HCT116 (cell line): ENCODE data around the gene B4GALNT3. TPM values are rescaled to one million over a fixed set of nuclear protein-coding genes. Genes with fewer than 3 reads are reported as not detected.

Source experiments
- ATAC-seq: fragments of 200-7000 bp; cut with Tn5 transposase; 2 replicates; pipeline ENCODE4 v1.9.1; 2020; ENCODE audit warnings: mild to moderate bottlenecking, moderate library complexity
- BruUV-seq: library from RNA; stranded (reverse); fragments of 400-500 nt; replicated peaks from 2 replicates; lab custom pipeline; 2021; lab: Mats Ljungman, UMichigan
- CTCF ChIA-PET: fragments of 300-600 bp; sonication (Branson Sonifier 250); formaldehyde crosslinking; loops from one replicate; lab custom pipeline; 2021; ENCODE audit warnings: antibody characterized with exemption; lab: Charles Lee
- POLR2A ChIA-PET: fragments of 300-600, 350-600 bp; sonication (Branson Sonifier 250); formaldehyde crosslinking; loops from one replicate; lab custom pipeline; 2021; ENCODE audit warnings: antibody characterized with exemption; lab: Charles Lee
- RAD21 ChIA-PET, 2 experiments: fragments of 300-600 bp; sonication (Branson Sonifier 250); formaldehyde crosslinking; loops; one replicate each; lab custom pipeline; 2023; ENCODE audit warnings: low total read pairs in 2 of 2; ENCODE audit not compliant: uncharacterized antibody in 2 of 2, unreplicated experiment in 2 of 2, low non-redundant PET in 1 of 2; lab: Charles Lee
- DNase-seq: peaks from one replicate; pipeline ENCODE4 v3.0.0-alpha.2; 2010; ENCODE audit warnings: low read depth, low spot score
- H2AFZ ChIP-seq: fragments of 200-600 bp; shearing (Covaris generic), sonication (generic); 2 replicates; pipeline ENCODE4 v1.6.1; 2017; ENCODE audit warnings: low read depth, mixed run types, mixed read lengths, antibody characterized with exemption, low read length; ENCODE audit not compliant: poor library complexity, severe bottlenecking
- H3K27ac ChIP-seq: 2 replicates; pipeline ENCODE4 v1.5.1; 2012; ENCODE audit warnings: low read depth, low read length
- H3K27me3 ChIP-seq: fragments of 200-600 bp; sonication (generic); 2 replicates; pipeline ENCODE4 v1.6.1; 2016; ENCODE audit warnings: mixed run types, low read length, mixed read lengths; ENCODE audit not compliant: insufficient read depth
- H3K36me3 ChIP-seq, 2 experiments: fragments of 200-500 bp in 1 of 2; fragments of 200-600 bp in 1 of 2; sonication (Bioruptor generic) in 1 of 2; sonication (generic) in 1 of 2; 2 replicates each; pipeline versions ENCODE4 v1.5.1 to v1.6.1; 2014 to 2016; ENCODE audit warnings: low read length in 2 of 2, inconsistent platforms in 1 of 2, mixed read lengths in 1 of 2, mixed run types in 1 of 2; ENCODE audit not compliant: insufficient read depth in 2 of 2, control insufficient read depth in 1 of 2
- H3K4me1 ChIP-seq, 2 experiments: fragments of 200-600 bp in 1 of 2; sonication (generic) in 1 of 2; 2 replicates each; pipeline versions ENCODE4 v1.5.1 to v1.6.1; 2012 to 2017; ENCODE audit warnings: low read length in 2 of 2, inconsistent platforms in 1 of 2, mild to moderate bottlenecking in 1 of 2, mixed read lengths in 1 of 2, mixed run types in 1 of 2, moderate library complexity in 1 of 2; ENCODE audit not compliant: insufficient read depth in 2 of 2, control insufficient read depth in 1 of 2
- H3K4me2 ChIP-seq: fragments of 200-600 bp; sonication (generic); 2 replicates; pipeline ENCODE4 v1.6.1; 2017; ENCODE audit warnings: mixed run types, low read length, mixed read lengths
- H3K4me3 ChIP-seq, 2 experiments: fragments of 200-600 bp in 1 of 2; sonication (generic) in 1 of 2; replicated peaks in 1 of 2; 2 replicates each; pipeline ENCODE4 v1.5.1; 2011 to 2016; ENCODE audit warnings: low read length in 2 of 2, control low read depth in 1 of 2, low read depth in 1 of 2, mild to moderate bottlenecking in 1 of 2, mixed read lengths in 1 of 2, mixed run types in 1 of 2
- H3K79me2 ChIP-seq: fragments of 200-600 bp; sonication (generic); 2 replicates; pipeline ENCODE4 v1.6.1; 2017; ENCODE audit warnings: mild to moderate bottlenecking, mixed run types, low read length, moderate library complexity, mixed read lengths; ENCODE audit not compliant: insufficient read depth
- H3K9ac ChIP-seq: fragments of 200-600 bp; sonication (generic); 2 replicates; pipeline ENCODE4 v1.6.1; 2016; ENCODE audit warnings: low read length, mixed read lengths
- H3K9me2 ChIP-seq: fragments of 200-600 bp; sonication (generic), shearing (Covaris generic); 2 replicates; pipeline ENCODE4 v1.6.1; 2017; ENCODE audit warnings: mixed run types, mild to moderate bottlenecking, moderate library complexity; ENCODE audit not compliant: insufficient read depth
- H3K9me3 ChIP-seq, 2 experiments: fragments of 200-500 bp in 1 of 2; fragments of 200-600 bp in 1 of 2; sonication (Bioruptor generic) in 1 of 2; sonication (generic) in 1 of 2; 2 replicates each; pipeline ENCODE4 v1.6.1; 2014 to 2017; ENCODE audit warnings: low read length in 2 of 2, mixed read lengths in 2 of 2, inconsistent platforms in 1 of 2, low read depth in 1 of 2, mild to moderate bottlenecking in 1 of 2, mixed run types in 1 of 2, moderate library complexity in 1 of 2; ENCODE audit not compliant: control insufficient read depth in 1 of 2, insufficient read depth in 1 of 2
- H4K20me1 ChIP-seq: fragments of 200-600 bp; sonication (generic), shearing (Covaris generic); 2 replicates; pipeline ENCODE4 v1.6.1; 2017; ENCODE audit warnings: mixed run types, mild to moderate bottlenecking, moderate library complexity; ENCODE audit not compliant: insufficient read depth
- CEBPB ChIP-seq: IDR thresholded peaks from 2 replicates; pipeline ENCODE4 v1.6.1; 2012; ENCODE audit warnings: low read depth
- EGR1 ChIP-seq: IDR thresholded peaks from 2 replicates; pipeline ENCODE4 v1.6.1; 2012; ENCODE audit warnings: low read depth
- JUND ChIP-seq: IDR thresholded peaks from 2 replicates; pipeline ENCODE4 v1.6.1; 2012
- POLR2A ChIP-seq: IDR thresholded peaks from 2 replicates; pipeline ENCODE4 v1.7.0; 2011; ENCODE audit warnings: borderline replicate concordance; ENCODE audit not compliant: insufficient read depth, insufficient read length; ENCODE audit errors: extremely low read depth
- RAD21 ChIP-seq: IDR thresholded peaks from 2 replicates; pipeline ENCODE4 v1.6.1; 2012; ENCODE audit warnings: low read depth, mild to moderate bottlenecking
- SIN3A ChIP-seq: IDR thresholded peaks from 2 replicates; pipeline ENCODE4 v1.6.1; 2012; ENCODE audit warnings: low read depth
- SP1 ChIP-seq: IDR thresholded peaks from 2 replicates; pipeline ENCODE4 v1.6.1; 2012; ENCODE audit warnings: low read depth
- SRF ChIP-seq: IDR thresholded peaks from 2 replicates; pipeline ENCODE4 v1.6.1; 2012; ENCODE audit warnings: low read depth
- YY1 ChIP-seq: IDR thresholded peaks from 2 replicates; pipeline ENCODE4 v1.6.1; 2011; ENCODE audit warnings: low read length, low read depth, moderate library complexity, mild to moderate bottlenecking; ENCODE audit not compliant: insufficient replicate concordance; ENCODE audit errors: extremely low read depth
- ZNF274 ChIP-seq: fragments of 200-500 bp; sonication (Bioruptor generic); IDR thresholded peaks from 2 replicates; pipeline ENCODE4 v1.6.1; 2014; ENCODE audit warnings: mild to moderate bottlenecking, low read depth, low read length, inconsistent platforms
- intact Hi-C: fragments of 100-400 bp; cut with micrococcal nuclease; formaldehyde crosslinking; loops from 2 replicates; pipeline ENCODE4 v1.10.0; 2022
- total RNA-seq: library from RNA; stranded (reverse); gene quantifications from one replicate; pipeline ENCODE4 v1.2.1, GENCODE V29; 2021; ENCODE audit not compliant: unreplicated experiment
- TF ChIP-seq, protein P1 (sequence below): IDR thresholded peaks from 2 replicates; pipeline ENCODE4 v1.6.1; 2011; ENCODE audit warnings: mild to moderate bottlenecking, low read length, moderate library complexity; ENCODE audit not compliant: insufficient replicate concordance; ENCODE audit errors: extremely low read depth
- TF ChIP-seq, protein P2 (sequence below), 3 experiments: fragments of 200-600 bp in 1 of 3; sonication (generic) in 1 of 3; IDR thresholded peaks in 2 of 3; conservative IDR thresholded peaks in 1 of 3; 2 replicates each; pipeline ENCODE4 v1.5.1; 2012 to 2017; ENCODE audit warnings: low read depth in 2 of 3, low read length in 2 of 3, antibody characterized with exemption in 1 of 3, borderline replicate concordance in 1 of 3, control low read depth in 1 of 3, mild to moderate bottlenecking in 1 of 3, mixed read lengths in 1 of 3, mixed run types in 1 of 3, moderate library complexity in 1 of 3; ENCODE audit not compliant: insufficient read depth in 1 of 3
- TF ChIP-seq, protein P3 (sequence below): IDR thresholded peaks from 2 replicates; pipeline ENCODE4 v1.6.1; 2012

B4GALNT3 gene
- total RNA-seq, 1 experiment from 2014 or later: 18.2 TPM

DNA sequence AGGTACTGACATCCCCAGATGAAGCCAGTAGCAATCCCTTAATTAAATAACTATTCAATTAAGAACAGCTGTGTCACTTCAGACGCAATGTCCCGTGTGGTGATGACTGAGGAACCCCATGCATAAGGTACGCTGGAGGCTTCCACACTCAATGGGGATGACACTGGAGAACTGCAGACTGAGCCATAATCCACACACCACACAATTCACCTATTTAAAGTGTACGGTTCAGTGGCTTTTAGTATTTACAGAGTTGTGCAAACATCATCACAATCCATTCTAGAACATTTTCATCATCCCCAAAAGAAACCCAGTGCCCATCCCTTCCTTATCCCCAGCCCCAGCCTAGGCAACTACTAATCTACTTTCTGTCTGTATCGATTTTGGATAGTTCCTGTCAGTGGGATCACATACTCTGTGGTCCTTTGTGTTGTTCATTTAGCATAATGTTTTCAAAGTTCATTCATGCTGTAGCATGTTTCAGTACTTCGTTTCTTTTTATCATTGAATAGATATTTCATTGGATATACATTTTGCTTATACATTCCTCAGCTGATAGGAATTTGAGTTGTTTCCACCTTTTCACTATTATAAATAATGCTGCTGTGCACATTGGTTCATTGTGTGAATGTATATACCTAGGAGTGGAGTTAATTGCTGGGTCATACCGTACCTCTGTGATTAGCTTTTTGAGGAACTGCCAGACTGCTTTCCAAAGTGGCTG, 142.4 kb downstream of the B4GALNT3 start:
- intact Hi-C loops: no loop called here
- TF ChIP-seq, protein P1, sequence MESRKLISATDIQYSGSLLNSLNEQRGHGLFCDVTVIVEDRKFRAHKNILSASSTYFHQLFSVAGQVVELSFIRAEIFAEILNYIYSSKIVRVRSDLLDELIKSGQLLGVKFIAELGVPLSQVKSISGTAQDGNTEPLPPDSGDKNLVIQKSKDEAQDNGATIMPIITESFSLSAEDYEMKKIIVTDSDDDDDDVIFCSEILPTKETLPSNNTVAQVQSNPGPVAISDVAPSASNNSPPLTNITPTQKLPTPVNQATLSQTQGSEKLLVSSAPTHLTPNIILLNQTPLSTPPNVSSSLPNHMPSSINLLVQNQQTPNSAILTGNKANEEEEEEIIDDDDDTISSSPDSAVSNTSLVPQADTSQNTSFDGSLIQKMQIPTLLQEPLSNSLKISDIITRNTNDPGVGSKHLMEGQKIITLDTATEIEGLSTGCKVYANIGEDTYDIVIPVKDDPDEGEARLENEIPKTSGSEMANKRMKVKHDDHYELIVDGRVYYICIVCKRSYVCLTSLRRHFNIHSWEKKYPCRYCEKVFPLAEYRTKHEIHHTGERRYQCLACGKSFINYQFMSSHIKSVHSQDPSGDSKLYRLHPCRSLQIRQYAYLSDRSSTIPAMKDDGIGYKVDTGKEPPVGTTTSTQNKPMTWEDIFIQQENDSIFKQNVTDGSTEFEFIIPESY: no peak
- TF ChIP-seq SIN3A: no peak
- TF ChIP-seq POLR2A: no peak
- no peak for TF ChIP-seq EGR1
- no peak for TF ChIP-seq YY1
- Histone ChIP-seq H4K20me1 (no peaks in the 10 kb centered on the region), H3K9ac (no peak overlapping the region), H2AFZ (no peak overlapping the region), H3K36me3 (no peaks in the 10 kb centered on the region), H3K4me1 (peaks cover 0 to 3% of the 10 kb centered on the region in 2 experiments; a peak in 1 of 4 replicates), H3K4me2 (no peak overlapping the region), H3K4me3 (no peak overlapping the region), H3K9me3 (no peaks in the 10 kb centered on the region), H3K79me2 (no peaks in the 10 kb centered on the region), H3K27me3 (no peaks in the 10 kb centered on the region), H3K27ac (no peak overlapping the region), H3K9me2 (no peaks in the 10 kb centered on the region)
- ChIA-PET CTCF (interaction anchor here (0.8 kb wide), 1 partner anchor 12 kb away, joined by 3 read pairs; no protein-coding TSS in a partner anchor), POLR2A (no interaction called here), RAD21 (no interaction called here)
- DNase-seq (no peak), ATAC-seq (no peak)
- BruUV-seq: no TSS peak

DNA sequence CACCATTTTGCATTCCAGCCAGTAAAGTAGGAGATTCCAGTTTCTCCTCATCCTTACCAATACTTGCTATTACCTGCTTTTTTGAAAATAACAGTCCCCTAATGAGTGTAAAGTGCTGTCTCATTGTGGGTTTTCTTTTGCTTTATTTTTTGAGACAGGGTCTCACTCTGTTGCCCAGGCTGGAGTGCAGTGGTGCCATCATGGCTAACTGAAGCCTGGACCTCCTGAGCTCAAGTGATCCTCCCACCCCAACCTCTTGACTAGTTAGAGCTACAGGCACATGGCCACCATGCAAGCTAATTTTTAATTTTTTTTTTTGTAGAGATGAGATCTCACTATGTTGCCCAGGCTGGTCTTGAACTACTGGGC, 142.9 kb downstream of the B4GALNT3 start:
- ATAC-seq: no peak
- no peak overlapping the region for H3K4me3 ChIP-seq
- TF ChIP-seq ZNF274 (no peak), CEBPB (no peak), SP1 (no peak), RAD21 (no peak), JUND (no peak), SRF (no peak)
- TF ChIP-seq, protein P2, sequence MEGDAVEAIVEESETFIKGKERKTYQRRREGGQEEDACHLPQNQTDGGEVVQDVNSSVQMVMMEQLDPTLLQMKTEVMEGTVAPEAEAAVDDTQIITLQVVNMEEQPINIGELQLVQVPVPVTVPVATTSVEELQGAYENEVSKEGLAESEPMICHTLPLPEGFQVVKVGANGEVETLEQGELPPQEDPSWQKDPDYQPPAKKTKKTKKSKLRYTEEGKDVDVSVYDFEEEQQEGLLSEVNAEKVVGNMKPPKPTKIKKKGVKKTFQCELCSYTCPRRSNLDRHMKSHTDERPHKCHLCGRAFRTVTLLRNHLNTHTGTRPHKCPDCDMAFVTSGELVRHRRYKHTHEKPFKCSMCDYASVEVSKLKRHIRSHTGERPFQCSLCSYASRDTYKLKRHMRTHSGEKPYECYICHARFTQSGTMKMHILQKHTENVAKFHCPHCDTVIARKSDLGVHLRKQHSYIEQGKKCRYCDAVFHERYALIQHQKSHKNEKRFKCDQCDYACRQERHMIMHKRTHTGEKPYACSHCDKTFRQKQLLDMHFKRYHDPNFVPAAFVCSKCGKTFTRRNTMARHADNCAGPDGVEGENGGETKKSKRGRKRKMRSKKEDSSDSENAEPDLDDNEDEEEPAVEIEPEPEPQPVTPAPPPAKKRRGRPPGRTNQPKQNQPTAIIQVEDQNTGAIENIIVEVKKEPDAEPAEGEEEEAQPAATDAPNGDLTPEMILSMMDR (IDR thresholded peaks at IDR 0.05 in 2 of 3, conservative IDR thresholded peaks at IDR 0.05 in 1 of 3; ENCODE audit: borderline replicate concordance in 1 of 3, insufficient read depth in 1 of 3, low read depth in 2 of 3, low read length in 2 of 3): no peak
- TF ChIP-seq, protein P3, sequence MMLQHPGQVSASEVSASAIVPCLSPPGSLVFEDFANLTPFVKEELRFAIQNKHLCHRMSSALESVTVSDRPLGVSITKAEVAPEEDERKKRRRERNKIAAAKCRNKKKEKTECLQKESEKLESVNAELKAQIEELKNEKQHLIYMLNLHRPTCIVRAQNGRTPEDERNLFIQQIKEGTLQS: no peak
- TF ChIP-seq, protein P1: no peak

More for the DNA sequence above, 142.9 kb downstream of the B4GALNT3 start:
- ChIA-PET POLR2A (no interaction called here), CTCF (interaction anchor here (0.8 kb wide), 1 partner anchor 11 kb away, joined by 3 read pairs; no protein-coding TSS in a partner anchor), RAD21 (no interaction called here)
- Histone ChIP-seq H3K4me1 (peaks cover 0 to 3% of the 10 kb centered on the region in 2 experiments; a peak in 1 of 4 replicates), H3K9me2 (no peaks in the 10 kb centered on the region), H3K9ac (no peak overlapping the region), H3K36me3 (no peaks in the 10 kb centered on the region), H2AFZ (no peak overlapping the region), H3K9me3 (no peaks in the 10 kb centered on the region), H3K27me3 (no peaks in the 10 kb centered on the region), H3K79me2 (no peaks in the 10 kb centered on the region), H3K4me2 (no peak overlapping the region), H3K27ac (no peak overlapping the region), H4K20me1 (no peaks in the 10 kb centered on the region)
- BruUV-seq: no TSS peak
- intact Hi-C loops: no loop called here
- no peak for DNase-seq
